Measurements from ENCODE around the gene HES2.

GRCh38 chr1:6425658-6426057 is 5.9 kb upstream of the HES2 start:
- TF ChIP-seq BHLHE40 (IDR thresholded peaks at IDR 0.05; ENCODE audit: low read depth, low read length) (no peak), POLR2A (IDR thresholded peaks at IDR 0.05; ENCODE audit: low read depth, low read length) (no peak)
